Liver (tissue), 9 donors: ENCODE measurements around the gene MSMP. TPM values are rescaled to one million over a fixed set of nuclear protein-coding genes. Genes with fewer than 3 reads are reported as not detected.

Experiments used
- DNase-seq: peaks from one replicate; pipeline ENCODE4 v3.0.0-alpha.2; 2017; ENCODE audit warnings: low spot score
- H3K27ac ChIP-seq, 2 donors: one replicate each; pipeline ENCODE4 v1.7.0; 2013; ENCODE audit warnings: inconsistent platforms in 2 of 2, low read length in 2 of 2, control low read depth in 1 of 2, low read depth in 1 of 2, mild to moderate bottlenecking in 1 of 2
- H3K27me3 ChIP-seq, 4 donors: one replicate each; pipeline versions ENCODE4 v1.6.1 to v1.7.0; 2013; ENCODE audit warnings: low read length in 3 of 4, inconsistent platforms in 1 of 4, mild to moderate bottlenecking in 1 of 4, moderate library complexity in 1 of 4; ENCODE audit not compliant: control insufficient read depth in 4 of 4, insufficient read depth in 4 of 4
- H3K36me3 ChIP-seq, 4 donors: one replicate each; pipeline versions ENCODE4 v1.6.1 to v1.7.0; 2013; ENCODE audit warnings: low read length in 3 of 4, mild to moderate bottlenecking in 3 of 4, low read depth in 1 of 4, moderate library complexity in 1 of 4; ENCODE audit not compliant: control insufficient read depth in 4 of 4, insufficient read depth in 3 of 4
- H3K4me1 ChIP-seq, 4 donors: one replicate each; pipeline versions ENCODE4 v1.6.1 to v1.7.0; 2013; ENCODE audit warnings: low read length in 3 of 4, mild to moderate bottlenecking in 3 of 4, moderate library complexity in 1 of 4; ENCODE audit not compliant: control insufficient read depth in 4 of 4, insufficient read depth in 4 of 4
- H3K4me3 ChIP-seq, 3 donors: one replicate each; pipeline versions ENCODE4 v1.6.1 to v1.7.0; 2013; ENCODE audit warnings: low read length in 3 of 3, control low read depth in 1 of 3, low read depth in 1 of 3, mild to moderate bottlenecking in 1 of 3
- H3K9ac ChIP-seq, 2 donors: one replicate each; pipeline ENCODE4 v1.7.0; 2013; ENCODE audit warnings: low read length in 2 of 2, mild to moderate bottlenecking in 2 of 2, moderate library complexity in 2 of 2, control low read depth in 1 of 2, low read depth in 1 of 2
- H3K9me3 ChIP-seq, 4 donors: one replicate each; pipeline versions ENCODE4 v1.6.1 to v1.7.0; 2013; ENCODE audit warnings: low read length in 3 of 4; ENCODE audit not compliant: control insufficient read depth in 4 of 4
- ATF3 ChIP-seq: IDR thresholded peaks from 2 replicates; pipeline ENCODE4 v1.6.1; 2016; ENCODE audit warnings: antibody characterized with exemption
- CTCF ChIP-seq: fragments of 150-350 bp; IDR thresholded peaks from 2 replicates; pipeline ENCODE4 v1.5.1; 2017; ENCODE audit warnings: improper control_type of control experiment, low read depth, low read length; ENCODE audit not compliant: missing input control
- EGR1 ChIP-seq, 2 donors: IDR thresholded peaks; 2 replicates each; pipeline ENCODE4 v1.6.1; 2016 to 2018; ENCODE audit warnings: antibody characterized with exemption in 2 of 2, low read depth in 2 of 2
- FOXA1 ChIP-seq: IDR thresholded peaks from 2 replicates; pipeline ENCODE4 v1.6.1; 2016; ENCODE audit warnings: antibody characterized with exemption
- FOXA2 ChIP-seq: IDR thresholded peaks from 2 replicates; pipeline ENCODE4 v1.6.1; 2016; ENCODE audit warnings: antibody characterized with exemption
- GABPA ChIP-seq, 2 donors: IDR thresholded peaks in 1 of 2; conservative IDR thresholded peaks in 1 of 2; 2 replicates each; pipeline ENCODE4 v1.6.1; 2016; ENCODE audit warnings: antibody characterized with exemption in 2 of 2, mild to moderate bottlenecking in 1 of 2, moderate library complexity in 1 of 2
- HNF4A ChIP-seq, 2 donors: conservative IDR thresholded peaks; 2 replicates each; pipeline ENCODE4 v1.6.1; 2016; ENCODE audit warnings: antibody characterized with exemption in 2 of 2, mild to moderate bottlenecking in 2 of 2
- HNF4G ChIP-seq: IDR thresholded peaks from 2 replicates; pipeline ENCODE4 v1.6.1; 2016; ENCODE audit warnings: antibody characterized with exemption
- JUND ChIP-seq, 2 donors: IDR thresholded peaks; 2 replicates each; pipeline ENCODE4 v1.6.1; 2016; ENCODE audit warnings: antibody characterized with exemption in 2 of 2
- NR2F2 ChIP-seq: IDR thresholded peaks from 2 replicates; pipeline ENCODE4 v1.6.1; 2016; ENCODE audit warnings: antibody characterized with exemption
- RAD21 ChIP-seq, 2 donors: IDR thresholded peaks; 2 replicates each; pipeline ENCODE4 v1.6.1; 2016; ENCODE audit warnings: antibody characterized with exemption in 2 of 2, mild to moderate bottlenecking in 2 of 2
- REST ChIP-seq: IDR thresholded peaks from 2 replicates; pipeline ENCODE4 v1.6.1; 2016; ENCODE audit warnings: antibody characterized with exemption, mild to moderate bottlenecking
- RXRA ChIP-seq, 2 donors: IDR thresholded peaks; 2 replicates each; pipeline ENCODE4 v1.6.1; 2017 to 2018; ENCODE audit warnings: antibody characterized with exemption in 2 of 2, mild to moderate bottlenecking in 1 of 2
- SP1 ChIP-seq: IDR thresholded peaks from 2 replicates; pipeline ENCODE4 v1.6.1; 2018; ENCODE audit warnings: antibody characterized with exemption, mild to moderate bottlenecking
- TAF1 ChIP-seq: conservative IDR thresholded peaks from 2 replicates; pipeline ENCODE4 v1.6.1; 2016; ENCODE audit warnings: antibody characterized with exemption, mild to moderate bottlenecking
- YY1 ChIP-seq: IDR thresholded peaks from 2 replicates; pipeline ENCODE4 v1.6.1; 2016; ENCODE audit warnings: antibody characterized with exemption, mild to moderate bottlenecking
- ZBTB33 ChIP-seq: IDR thresholded peaks from 2 replicates; pipeline ENCODE4 v1.6.1; 2016; ENCODE audit warnings: antibody characterized with exemption
- WGBS: extraction: QIAGEN DNeasy Blood & Tissue Kit; methylation state at CpG from one replicate; pipeline ENCODE4 v1.1.7; 2013; 5-methylcytosine and 5-hydroxymethylcytosine counted together
- polyA plus RNA-seq, 2 donors: library from polyadenylated mRNA; stranded (reverse) in 1 of 2; unstranded in 1 of 2; fragments of 200-250 nt in 1 of 2; fragments of >200 nt in 1 of 2; fragmentation: Nextera tagmentation in 1 of 2; extraction: Ambion mirVana in 1 of 2; gene quantifications; one replicate each; pipeline versions ENCODE4 v1.2.1 to v1.2.3, GENCODE V29; 2013 to 2015
- total RNA-seq, 2 donors: library from RNA; depleted of rRNA; stranded (reverse); fragments of >200 nt; gene quantifications; one replicate each; pipeline ENCODE4 v1.2.3, GENCODE V29; 2014
- donor health status: healthy.
- donor health status: healthy.
- donor health status: healthy.
- donor health status: healthy.
- donor health status: healthy.

Gene MSMP
- total and polyA plus RNA-seq, 4 donors = not detected

- no peaks in the 10 kb centered on the region for H3K27me3 ChIP-seq
- H3K27ac ChIP-seq = no peak overlapping the region
- H3K4me3 ChIP-seq = no peak overlapping the region
- WGBS = 74% methylated on average over 2 of the region's 2 CpGs
- H3K4me1 ChIP-seq = no peaks in the 10 kb centered on the region
- no peak overlapping the region for H3K9ac ChIP-seq
- H3K36me3 ChIP-seq = peaks cover 0 to 2% (median 0%) of the 10 kb centered on the region in 4 donors
- H3K9me3 ChIP-seq = no peaks in the 10 kb centered on the region
- DNase-seq = no peak
- TF ChIP-seq JUND (IDR thresholded peaks at IDR 0.05) (no peak), FOXA2 (no peak), ZBTB33 (no peak), SP1 (no peak), REST (no peak), FOXA1 (no peak), GABPA (IDR thresholded peaks at IDR 0.05 in 1 of 2, conservative IDR thresholded peaks at IDR 0.05 in 1 of 2) (no peak), RXRA (IDR thresholded peaks at IDR 0.05) (no peak), YY1 (no peak), EGR1 (IDR thresholded peaks at IDR 0.05; ENCODE audit: low read depth in 2 of 2) (no peak), HNF4G (no peak), HNF4A (conservative IDR thresholded peaks at IDR 0.05) (no peak), ATF3 (no peak), CTCF (no peak), NR2F2 (no peak), TAF1 (no peak)
Observed at GRCh38 chr9:35781066-35781465, 27.0 kb upstream of the MSMP start.

- 97% methylated on average over 3 of the region's 3 CpGs for WGBS
- TF ChIP-seq REST (no peak), FOXA2 (no peak), TAF1 (no peak), SP1 (no peak), JUND (IDR thresholded peaks at IDR 0.05) (no peak), FOXA1 (no peak), RAD21 (IDR thresholded peaks at IDR 0.05) (no peak), HNF4G (no peak), EGR1 (IDR thresholded peaks at IDR 0.05; ENCODE audit: low read depth in 2 of 2) (no peak)
Observed at GRCh38 chr9:35778496-35778895, 24.4 kb upstream of the MSMP start.

More at GRCh38 chr9:35778496-35778895, 24.4 kb upstream of the MSMP start:
- no peaks in the 10 kb centered on the region for H3K9me3 ChIP-seq
- no peak overlapping the region for H3K27ac ChIP-seq
- H3K4me3 ChIP-seq = no peak overlapping the region
- H3K4me1 ChIP-seq = peaks cover 0 to 10% (median 6%) of the 10 kb centered on the region in 4 donors
- no peaks in the 10 kb centered on the region for H3K27me3 ChIP-seq
- no peak overlapping the region for H3K9ac ChIP-seq
- H3K36me3 ChIP-seq = peaks cover 0 to 1% (median 0%) of the 10 kb centered on the region in 4 donors
- no peak for DNase-seq
